ENCODE results near the gene RHBDL1. TPM values are rescaled to one million over a fixed set of nuclear protein-coding genes. Genes with fewer than 3 reads are reported as not detected.
A peak's percentile ranks its signal among the peaks of the same experiment; 100 is the strongest.

RHBDL1 gene
- total RNA-seq, 1 experiment from 2014 or later = 1.1 TPM

GRCh38 chr16:726438-727290, 51.2 kb downstream of the RHBDL1 start, which contains the start of the genes CCDC78 and HAGHL:
CCDC78 (minus strand) TSS chr16:726443; CDS start chr16:726367, 76 bp downstream.
HAGHL (plus strand) TSS chr16:727106; CDS start chr16:727510, 404 bp downstream.
- peak within 1 kb of the TSS; percentile 30 for H3K4me3 ChIP-seq
- peaks cover 24% of the 10 kb centered on the region for H3K4me1 ChIP-seq (replicated peaks)
- DNase-seq (ENCODE audit: low read depth in 1 of 2, low spot score in 2 of 2) = no peak
- peaks cover 24% of the 10 kb centered on the region for H3K27me3 ChIP-seq (replicated peaks)
- H3K9me3 ChIP-seq (replicated peaks) = no peaks in the 10 kb centered on the region
- H3K27ac ChIP-seq = no peak within 1 kb of the TSS
- H3K36me3 ChIP-seq = peaks cover 9% of the 10 kb centered on the region

GRCh38 chr16:727291-727977, 52.0 kb downstream of the RHBDL1 start:
- Histone ChIP-seq H3K27me3 (replicated peaks) (peaks cover 24% of the 10 kb centered on the region), H3K27ac (no peak overlapping the region), H3K4me3 (peak overlapping the region; percentile 30), H3K4me1 (replicated peaks) (peaks cover 19% of the 10 kb centered on the region), H3K36me3 (peaks cover 4% of the 10 kb centered on the region; the same call in 1 of the 2 replicates), H3K9me3 (replicated peaks) (no peaks in the 10 kb centered on the region)
- DNase-seq (ENCODE audit: low read depth in 1 of 2, low spot score in 2 of 2) = peak in 1 of 2 experiments; percentile 37

Other genes with a start within 250 kb of the RHBDL1 start
- 44.4 and 46.1 TPM in 2 replicates for gene CAPN15, start 148.0 kb upstream of the RHBDL1 start, total RNA-seq (2014; rRNA removed; shearing (Covaris generic))
- not detected in 2 replicates for gene PRR35, start 115.3 kb upstream of the RHBDL1 start, total RNA-seq (2014; rRNA removed; shearing (Covaris generic))
- gene NHLRC4, start 108.7 kb upstream of the RHBDL1 start, total RNA-seq (2014; rRNA removed; shearing (Covaris generic)) = 0.37 TPM in 1 of 2 replicates, not detected in the other
- gene PIGQ, start 105.7 kb upstream of the RHBDL1 start, total RNA-seq (2014; rRNA removed; shearing (Covaris generic)) = 19.6 and 33.8 TPM in 2 replicates
- gene RAB40C, start 85.6 kb upstream of the RHBDL1 start, total RNA-seq (2014; rRNA removed; shearing (Covaris generic)) = 10.2 and 17.8 TPM in 2 replicates
- gene WFIKKN1, start 44.7 kb upstream of the RHBDL1 start, total RNA-seq (2014; rRNA removed; shearing (Covaris generic)) = 0.39 and 0.41 TPM in 2 replicates
- 73.1 and 86.6 TPM in 2 replicates for gene METTL26, start 39.4 kb upstream of the RHBDL1 start, total RNA-seq (2014; rRNA removed; shearing (Covaris generic))
- 3.0 TPM in 1 of 2 replicates, not detected in the other for gene MCRIP2, start 33.8 kb upstream of the RHBDL1 start, total RNA-seq (2014; rRNA removed; shearing (Covaris generic))
- gene WDR90, start 26.3 kb upstream of the RHBDL1 start, total RNA-seq (2014; rRNA removed; shearing (Covaris generic)) = 12.1 and 31.9 TPM in 2 replicates
- gene RHOT2, start 7.5 kb upstream of the RHBDL1 start, total RNA-seq (2014; rRNA removed; shearing (Covaris generic)) = 51.2 and 64.3 TPM in 2 replicates
- gene STUB1, start 4.7 kb downstream of the RHBDL1 start, total RNA-seq (2014; rRNA removed; shearing (Covaris generic)) = 150 and 253 TPM in 2 replicates
- gene JMJD8, start 8.7 kb downstream of the RHBDL1 start, total RNA-seq (2014; rRNA removed; shearing (Covaris generic)) = 13.9 and 25.7 TPM in 2 replicates
- gene WDR24, start 14.7 kb downstream of the RHBDL1 start, total RNA-seq (2014; rRNA removed; shearing (Covaris generic)) = 2.1 TPM in 2 replicates
- 0.13 TPM in 1 of 2 replicates, not detected in the other for gene FBXL16, start 30.1 kb downstream of the RHBDL1 start, total RNA-seq (2014; rRNA removed; shearing (Covaris generic))
- gene METRN, start 39.4 kb downstream of the RHBDL1 start, total RNA-seq (2014; rRNA removed; shearing (Covaris generic)) = 75.5 and 99.3 TPM in 2 replicates
- 43.7 and 95.5 TPM in 2 replicates for gene ANTKMT, start 45.5 kb downstream of the RHBDL1 start, total RNA-seq (2014; rRNA removed; shearing (Covaris generic))
- gene CCDC78, start 50.8 kb downstream of the RHBDL1 start, total RNA-seq (2014; rRNA removed; shearing (Covaris generic)) = 0.26 TPM in 1 of 2 replicates, not detected in the other
- gene HAGHL, start 51.4 kb downstream of the RHBDL1 start, total RNA-seq (2014; rRNA removed; shearing (Covaris generic)) = 7.8 and 16.6 TPM in 2 replicates
- gene CIAO3, start 65.3 kb downstream of the RHBDL1 start, total RNA-seq (2014; rRNA removed; shearing (Covaris generic)) = 24.2 and 27.4 TPM in 2 replicates
- not detected in 2 replicates for gene MSLN, start 85.1 kb downstream of the RHBDL1 start, total RNA-seq (2014; rRNA removed; shearing (Covaris generic))
- 35.7 and 46.5 TPM in 2 replicates for gene RPUSD1, start 112.7 kb downstream of the RHBDL1 start, total RNA-seq (2014; rRNA removed; shearing (Covaris generic))
- gene CHTF18, start 112.9 kb downstream of the RHBDL1 start, total RNA-seq (2014; rRNA removed; shearing (Covaris generic)) = 25.4 and 30.6 TPM in 2 replicates
- not detected in 2 replicates for gene GNG13, start 125.1 kb downstream of the RHBDL1 start, total RNA-seq (2014; rRNA removed; shearing (Covaris generic))

Measured in SJSA1 (cell line).